HFFc6 (cell line): ENCODE data around the gene NAALADL2. TPM values are rescaled to one million over a fixed set of nuclear protein-coding genes. Genes with fewer than 3 reads are reported as not detected.

ENCODE experiments used
- DNase-seq: peaks from one replicate; pipeline ENCODE4 v3.0.0-alpha.2; 2018
- H3K27ac Mint-ChIP-seq: 2 replicates; pipeline ENCODE4 v1.8.0; 2020; ENCODE audit warnings: mild to moderate bottlenecking, mixed read lengths
- H3K27me3 Mint-ChIP-seq: 2 replicates; pipeline ENCODE4 v1.8.0; 2021; ENCODE audit warnings: mild to moderate bottlenecking, moderate library complexity, mixed read lengths; ENCODE audit not compliant: insufficient read depth
- H3K36me3 Mint-ChIP-seq: 2 replicates; pipeline ENCODE4 v1.8.0; 2021; ENCODE audit warnings: low read depth, mixed read lengths
- H3K4me1 Mint-ChIP-seq: 2 replicates; pipeline ENCODE4 v1.8.0; 2020; ENCODE audit warnings: low read depth, mixed read lengths
- H3K4me3 Mint-ChIP-seq: 2 replicates; pipeline ENCODE4 v1.8.0; 2020; ENCODE audit warnings: mild to moderate bottlenecking, moderate library complexity, mixed read lengths
- H3K9me3 Mint-ChIP-seq: 2 replicates; pipeline ENCODE4 v1.8.0; 2020; ENCODE audit warnings: mild to moderate bottlenecking, mixed read lengths
- total RNA-seq, 6 experiments: library from RNA; stranded (reverse); fragmentation: NEBNext Ultra II Directional; extraction: Animal tissue kit (Norgen Biotek cat#: 25700); gene quantifications; 2 replicates in 1 of 6; 3 replicates in 5 of 6; pipeline ENCODE4 v1.2.3, GENCODE V29; 2021
- TF ChIP-seq, protein P1 (sequence below): fragments of 200-600 bp; sonication (generic); IDR thresholded peaks from 2 replicates; pipeline ENCODE4 v1.5.0; 2021; ENCODE audit warnings: antibody characterized with exemption, mild to moderate bottlenecking

Gene NAALADL2
- total RNA-seq, 6 experiments from 2014 or later: 12.0 to 15.2 (median 12.3) TPM

DNA sequence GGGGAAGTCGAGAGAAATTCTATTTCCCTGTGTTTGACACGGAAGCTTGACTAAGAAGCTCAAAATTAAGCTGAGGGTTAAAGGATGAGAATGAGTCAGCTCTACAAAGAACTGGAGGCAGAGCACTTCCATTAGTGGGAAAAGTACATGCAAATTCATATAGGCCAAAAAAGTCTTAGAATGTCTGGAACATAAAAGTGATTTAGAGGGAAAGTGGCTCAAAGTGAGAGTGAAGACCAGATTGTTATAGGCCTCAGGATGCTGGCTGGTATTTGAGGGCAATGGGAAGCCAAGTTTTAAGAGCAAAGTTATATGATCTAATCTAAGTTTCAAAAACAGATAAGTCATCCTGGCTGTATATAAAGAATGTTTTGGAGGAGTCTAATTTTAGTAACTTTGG is 857.3 kb downstream of the NAALADL2 start:
- no peaks in the 10 kb centered on the region for H3K9me3 Mint-ChIP-seq
- TF ChIP-seq, protein P1, sequence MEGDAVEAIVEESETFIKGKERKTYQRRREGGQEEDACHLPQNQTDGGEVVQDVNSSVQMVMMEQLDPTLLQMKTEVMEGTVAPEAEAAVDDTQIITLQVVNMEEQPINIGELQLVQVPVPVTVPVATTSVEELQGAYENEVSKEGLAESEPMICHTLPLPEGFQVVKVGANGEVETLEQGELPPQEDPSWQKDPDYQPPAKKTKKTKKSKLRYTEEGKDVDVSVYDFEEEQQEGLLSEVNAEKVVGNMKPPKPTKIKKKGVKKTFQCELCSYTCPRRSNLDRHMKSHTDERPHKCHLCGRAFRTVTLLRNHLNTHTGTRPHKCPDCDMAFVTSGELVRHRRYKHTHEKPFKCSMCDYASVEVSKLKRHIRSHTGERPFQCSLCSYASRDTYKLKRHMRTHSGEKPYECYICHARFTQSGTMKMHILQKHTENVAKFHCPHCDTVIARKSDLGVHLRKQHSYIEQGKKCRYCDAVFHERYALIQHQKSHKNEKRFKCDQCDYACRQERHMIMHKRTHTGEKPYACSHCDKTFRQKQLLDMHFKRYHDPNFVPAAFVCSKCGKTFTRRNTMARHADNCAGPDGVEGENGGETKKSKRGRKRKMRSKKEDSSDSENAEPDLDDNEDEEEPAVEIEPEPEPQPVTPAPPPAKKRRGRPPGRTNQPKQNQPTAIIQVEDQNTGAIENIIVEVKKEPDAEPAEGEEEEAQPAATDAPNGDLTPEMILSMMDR: no peak
- no peaks in the 10 kb centered on the region; the same call in 1 of the 2 replicates for H3K27me3 Mint-ChIP-seq

DNA sequence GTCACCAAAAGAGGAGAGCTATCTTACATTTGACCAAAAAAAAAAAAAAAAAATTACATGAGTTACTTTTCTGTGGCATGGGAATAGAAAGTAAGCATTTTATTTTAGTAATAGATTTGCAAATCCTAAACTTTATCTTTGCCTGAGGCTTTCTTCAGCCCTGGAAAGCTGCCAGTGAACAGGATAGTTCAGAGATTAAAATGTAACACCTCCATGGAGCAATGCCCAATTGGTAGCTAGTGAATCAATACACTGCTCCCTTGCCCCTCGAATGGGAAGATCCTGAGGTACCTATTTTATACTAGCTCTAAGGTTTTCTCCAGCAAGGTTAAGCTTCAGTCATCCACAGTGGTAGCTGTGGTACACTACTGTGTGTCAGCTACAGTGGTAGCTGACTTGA is 867.1 kb downstream of the NAALADL2 start:
- no peaks in the 10 kb centered on the region for H3K27me3 Mint-ChIP-seq
- no peak for DNase-seq
- H3K36me3 Mint-ChIP-seq: no peaks in the 10 kb centered on the region
- H3K27ac Mint-ChIP-seq: no peak overlapping the region
- no peaks in the 10 kb centered on the region for H3K9me3 Mint-ChIP-seq
- H3K4me3 Mint-ChIP-seq: no peak overlapping the region
- no peaks in the 10 kb centered on the region; the same call in 1 of the 2 replicates for H3K4me1 Mint-ChIP-seq
- TF ChIP-seq, protein P1: no peak

More for the DNA sequence above, 857.3 kb downstream of the NAALADL2 start:
- Mint-ChIP-seq H3K4me3 (no peak overlapping the region; the same call in 1 of the 2 replicates), H3K36me3 (peaks cover 6% of the 10 kb centered on the region), H3K27ac (peak overlapping the region; percentile 77), H3K4me1 (peaks cover 30% of the 10 kb centered on the region)
- peak; percentile 88 for DNase-seq

DNA sequence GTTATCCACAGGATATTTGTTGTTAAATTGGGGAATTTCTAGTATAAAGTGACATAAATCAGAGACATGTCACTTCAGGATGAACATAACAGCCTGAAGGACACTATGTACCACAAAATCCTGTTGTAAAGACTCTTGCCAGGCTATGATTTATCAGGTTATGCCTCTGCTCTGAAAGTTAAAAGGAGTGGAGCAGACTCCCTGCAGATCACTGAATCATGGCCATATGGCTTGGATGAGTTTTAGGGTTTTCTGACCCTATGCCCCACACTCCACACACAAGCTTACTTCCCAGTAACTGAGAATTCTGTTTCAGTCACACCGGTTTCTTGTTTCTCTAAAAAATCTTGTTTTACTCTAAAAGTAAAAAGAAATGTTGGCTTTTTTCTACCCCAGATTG is 869.4 kb downstream of the NAALADL2 start:
- H3K27ac Mint-ChIP-seq: no peak overlapping the region
- H3K36me3 Mint-ChIP-seq: 0 out of 2 replicates have a peak, but pooled peaks cover 7% of the 10 kb centered on the region
- H3K4me3 Mint-ChIP-seq: no peak overlapping the region
- TF ChIP-seq, protein P1: no peak
- no peaks in the 10 kb centered on the region; the same call in 1 of the 2 replicates for H3K4me1 Mint-ChIP-seq
- H3K9me3 Mint-ChIP-seq: no peaks in the 10 kb centered on the region
- no peak for DNase-seq
- H3K27me3 Mint-ChIP-seq: no peaks in the 10 kb centered on the region

DNA sequence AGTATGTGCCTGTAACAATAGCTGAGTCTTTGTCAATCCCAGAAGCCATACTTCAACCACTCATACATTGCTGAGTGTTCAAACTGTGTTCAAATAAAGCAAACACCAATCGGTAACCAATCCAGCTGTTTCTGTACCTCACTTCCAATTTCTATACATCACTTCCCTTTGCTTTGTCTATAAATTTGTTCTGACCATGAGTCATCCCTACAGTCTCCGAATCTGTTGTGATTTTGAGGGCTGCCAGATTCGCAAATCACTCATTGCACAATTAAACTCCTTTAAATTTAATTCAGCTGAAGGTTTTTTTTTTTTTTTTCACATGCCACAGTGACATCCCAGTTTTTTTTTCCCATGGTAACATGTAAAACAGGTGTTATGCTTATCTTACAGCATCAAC is 870.3 kb downstream of the NAALADL2 start:
- no peak overlapping the region for H3K27ac Mint-ChIP-seq
- DNase-seq: no peak
- H3K36me3 Mint-ChIP-seq: 0 out of 2 replicates have a peak, but pooled peaks cover 11% of the 10 kb centered on the region
- H3K9me3 Mint-ChIP-seq: no peaks in the 10 kb centered on the region
- H3K4me1 Mint-ChIP-seq: no peaks in the 10 kb centered on the region; the same call in 1 of the 2 replicates
- H3K27me3 Mint-ChIP-seq: no peaks in the 10 kb centered on the region
- TF ChIP-seq, protein P1: no peak
- no peak overlapping the region for H3K4me3 Mint-ChIP-seq

DNA sequence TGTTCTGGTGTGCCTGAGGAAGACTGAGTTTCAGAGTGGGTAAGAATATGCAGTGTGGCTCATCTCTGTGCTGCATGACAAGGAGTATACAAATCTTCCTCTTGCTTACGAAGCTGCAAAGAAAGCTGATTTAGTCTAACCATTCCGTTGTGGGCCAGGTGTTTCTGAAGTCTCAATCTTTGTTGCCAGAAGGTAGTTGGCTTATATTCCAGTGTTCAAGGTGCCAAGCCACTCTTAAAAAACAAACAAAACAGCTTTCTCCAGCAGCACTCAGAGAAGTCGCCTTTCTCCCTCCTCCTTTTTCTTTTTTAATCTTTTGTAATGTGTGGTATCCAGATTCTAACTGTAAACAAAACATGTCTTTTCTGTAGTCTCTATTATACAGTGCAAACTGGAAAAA is 872.4 kb downstream of the NAALADL2 start:
- TF ChIP-seq, protein P1: no peak
- no peak for DNase-seq

More for the DNA sequence above, 872.4 kb downstream of the NAALADL2 start:
- peaks cover 8% of the 10 kb centered on the region for H3K4me1 Mint-ChIP-seq
- H3K4me3 Mint-ChIP-seq: no peak overlapping the region
- H3K9me3 Mint-ChIP-seq: peaks cover 9% of the 10 kb centered on the region
- no peaks in the 10 kb centered on the region for H3K27me3 Mint-ChIP-seq
- no peak overlapping the region for H3K27ac Mint-ChIP-seq
- peaks cover 21% of the 10 kb centered on the region for H3K36me3 Mint-ChIP-seq
